ENCODE data around the gene SLAMF6.
"Not testable (repeated sequence)": the region's sequence is repeated elsewhere in the genome, so short reads cannot be mapped to it uniquely, and the experiment has no call there.

Gene SLAMF6

GRCh38 chr1:160542303-160542945, 19.4 kb upstream of the SLAMF6 start:
- DNase-seq = no peak

DNA sequence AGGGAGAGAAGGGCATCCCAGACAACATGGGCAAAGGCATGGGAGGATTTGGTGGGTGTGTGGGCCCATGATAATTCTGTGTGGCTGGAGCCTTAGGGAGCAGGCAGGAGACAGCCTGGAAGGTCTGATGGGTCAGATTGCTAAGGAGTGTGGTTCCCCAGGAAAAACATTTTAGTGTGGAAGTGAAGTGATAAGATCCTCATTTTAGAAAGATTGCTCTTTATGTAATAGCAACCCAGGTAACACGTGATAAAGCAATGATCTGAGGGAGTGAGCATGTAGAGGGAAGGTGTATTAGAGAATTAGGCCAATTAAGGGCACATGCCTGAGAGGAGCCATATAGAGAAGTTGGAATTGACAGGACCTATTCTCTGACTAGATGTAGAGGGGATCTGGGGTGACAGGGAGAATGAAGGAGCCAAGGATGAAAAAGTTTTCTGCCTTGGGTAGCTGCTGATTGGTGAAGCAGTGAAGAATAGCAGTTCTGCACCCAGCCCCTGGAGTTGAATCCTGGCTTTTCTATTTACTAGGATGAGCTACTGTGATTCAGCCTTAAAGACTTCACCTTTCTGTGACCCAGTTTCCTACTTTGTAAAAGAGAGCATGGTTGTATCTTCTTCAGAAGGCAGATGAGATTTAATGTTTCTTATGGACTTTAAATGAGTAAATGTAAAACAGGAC, 18.7 kb upstream of the SLAMF6 start:
- DNase-seq = no peak

DNA sequence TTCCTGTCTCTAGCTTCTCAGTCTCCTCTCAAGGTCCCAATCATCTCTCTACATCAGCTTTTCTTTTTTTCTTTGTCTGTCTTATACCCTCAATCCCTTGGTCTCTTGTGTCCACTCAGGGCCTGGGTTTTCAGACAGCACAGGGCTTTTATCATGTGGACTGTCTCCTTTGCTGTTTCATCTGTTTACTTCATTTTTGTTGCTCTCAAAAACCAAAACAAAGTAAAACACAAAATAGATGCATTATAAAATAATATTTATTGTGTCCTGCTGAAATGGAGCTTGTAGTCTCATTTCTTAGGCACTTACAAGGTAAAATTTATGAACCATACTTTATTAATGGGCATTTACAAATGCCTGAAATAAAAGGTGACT, 17.8 kb upstream of the SLAMF6 start:
- no peak for DNase-seq

DNA sequence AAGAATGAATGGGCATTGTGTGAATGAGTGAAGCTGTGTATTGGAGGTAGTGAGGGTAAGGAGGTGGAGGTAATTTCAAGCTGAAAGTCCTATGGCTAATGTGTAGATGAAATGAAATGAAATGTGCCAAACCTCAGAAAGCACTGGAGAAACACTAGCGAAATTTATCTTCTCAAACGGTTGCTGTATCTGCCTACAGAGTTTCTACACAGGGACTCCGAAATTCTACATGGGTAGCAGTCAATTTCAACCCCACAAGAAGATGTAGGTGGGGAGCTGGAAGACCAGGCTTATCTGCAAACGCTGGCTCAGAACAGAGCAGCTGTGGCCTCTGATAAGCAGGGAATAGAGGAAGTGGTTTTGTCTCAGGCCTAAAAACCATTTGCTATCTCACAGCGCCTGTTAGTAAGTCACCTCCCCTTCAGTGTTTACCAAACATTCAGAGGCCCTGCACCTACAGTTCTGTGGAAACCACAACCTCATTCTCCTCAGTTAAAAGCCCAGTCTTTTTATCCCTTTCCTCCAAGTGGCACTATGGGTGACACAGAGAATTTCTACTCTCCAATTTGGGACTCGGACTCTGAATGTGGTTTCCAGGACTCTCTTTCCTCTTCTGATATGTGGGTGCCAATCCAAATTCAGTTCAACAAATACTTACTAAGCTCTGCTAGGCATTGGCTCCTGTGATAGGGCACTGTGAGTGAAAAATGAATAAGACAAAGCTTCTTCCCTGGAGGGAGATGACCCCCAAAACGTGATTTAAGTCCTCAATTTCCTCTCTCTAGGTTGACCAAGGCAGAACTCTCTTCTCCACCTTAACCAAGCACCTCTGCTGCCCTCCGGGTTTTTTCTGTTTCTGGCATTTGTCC, 17.2 kb upstream of the SLAMF6 start:
- peak; percentile 50 to 72 (median 69) for DNase-seq

GRCh38 chr1:160539684-160539989, 16.6 kb upstream of the SLAMF6 start:
- no peak for DNase-seq

DNA sequence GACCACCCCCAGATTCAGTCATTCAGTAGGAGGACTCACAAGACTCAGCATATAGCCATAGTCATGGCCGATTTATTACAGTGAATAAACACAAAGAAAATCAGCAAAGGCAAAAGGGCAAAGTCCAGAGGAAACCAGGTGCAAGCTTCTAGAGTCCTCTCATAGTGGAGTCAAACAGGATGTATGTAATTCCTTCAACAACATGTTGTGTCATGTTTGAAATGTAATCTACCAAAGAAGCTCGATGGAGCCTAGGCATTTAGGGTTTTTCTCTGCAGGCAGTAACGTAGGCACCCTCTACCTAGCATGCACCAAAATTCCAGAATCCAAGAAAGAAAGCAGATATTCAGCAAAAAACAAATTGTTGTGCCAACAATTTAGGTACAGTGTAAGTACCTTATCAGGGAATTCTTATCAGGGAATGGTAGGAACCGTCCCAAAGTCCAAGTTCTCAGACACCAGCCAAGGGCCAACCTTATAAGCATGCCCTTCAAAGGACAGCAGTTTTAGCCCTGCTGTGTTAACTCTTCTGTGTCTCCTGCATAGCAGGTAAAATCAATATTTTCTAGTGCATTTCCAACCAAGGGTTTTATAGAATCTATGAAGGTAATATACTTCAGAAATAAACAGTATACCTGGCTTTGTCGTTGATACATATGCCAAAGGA, 16.1 kb upstream of the SLAMF6 start:
- no peak for DNase-seq

DNA sequence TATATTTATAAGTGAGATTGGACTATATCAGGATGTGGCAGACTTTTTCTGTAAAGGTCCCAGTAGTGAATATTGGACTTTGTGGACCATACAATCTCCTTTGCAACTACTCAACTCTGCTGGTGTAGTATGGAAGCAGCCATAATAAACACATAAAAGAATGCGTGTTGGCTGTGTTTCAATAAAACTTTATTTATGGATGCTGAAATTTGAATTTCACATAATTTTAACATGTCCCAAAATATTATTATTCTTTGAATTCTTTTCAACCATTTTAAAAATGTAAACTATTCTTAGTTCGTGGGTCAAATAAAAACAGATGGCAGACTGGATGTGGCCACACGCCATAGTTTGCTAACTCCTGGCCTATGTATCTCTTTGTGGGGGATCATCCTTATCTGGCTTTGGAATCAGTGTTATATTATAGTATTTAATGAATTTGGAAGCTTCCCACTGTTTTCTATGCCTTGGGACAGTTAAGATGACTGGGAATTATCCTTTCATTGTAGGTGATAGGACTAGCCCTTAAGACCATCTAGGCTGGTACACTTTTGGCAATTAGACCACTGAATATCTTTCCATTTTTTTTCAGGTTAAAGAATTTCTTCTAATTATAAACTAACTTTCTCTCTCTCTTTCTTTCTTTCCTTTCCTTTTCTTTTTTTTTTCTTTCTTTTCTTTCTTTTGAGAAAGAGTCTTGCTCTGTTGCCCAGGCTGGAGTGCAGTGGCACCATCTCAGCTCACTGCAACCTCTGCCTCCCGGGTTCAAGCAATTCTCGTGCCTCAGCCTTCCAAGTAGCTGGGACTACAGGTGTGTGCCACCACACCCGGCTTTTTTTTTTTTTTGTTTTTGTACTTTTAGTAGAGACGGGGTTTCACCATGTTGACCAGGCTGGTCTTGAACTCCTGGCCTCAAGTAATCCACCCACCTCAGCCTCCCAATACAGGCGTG, 14.9 kb upstream of the SLAMF6 start:
- no peak for DNase-seq

DNA sequence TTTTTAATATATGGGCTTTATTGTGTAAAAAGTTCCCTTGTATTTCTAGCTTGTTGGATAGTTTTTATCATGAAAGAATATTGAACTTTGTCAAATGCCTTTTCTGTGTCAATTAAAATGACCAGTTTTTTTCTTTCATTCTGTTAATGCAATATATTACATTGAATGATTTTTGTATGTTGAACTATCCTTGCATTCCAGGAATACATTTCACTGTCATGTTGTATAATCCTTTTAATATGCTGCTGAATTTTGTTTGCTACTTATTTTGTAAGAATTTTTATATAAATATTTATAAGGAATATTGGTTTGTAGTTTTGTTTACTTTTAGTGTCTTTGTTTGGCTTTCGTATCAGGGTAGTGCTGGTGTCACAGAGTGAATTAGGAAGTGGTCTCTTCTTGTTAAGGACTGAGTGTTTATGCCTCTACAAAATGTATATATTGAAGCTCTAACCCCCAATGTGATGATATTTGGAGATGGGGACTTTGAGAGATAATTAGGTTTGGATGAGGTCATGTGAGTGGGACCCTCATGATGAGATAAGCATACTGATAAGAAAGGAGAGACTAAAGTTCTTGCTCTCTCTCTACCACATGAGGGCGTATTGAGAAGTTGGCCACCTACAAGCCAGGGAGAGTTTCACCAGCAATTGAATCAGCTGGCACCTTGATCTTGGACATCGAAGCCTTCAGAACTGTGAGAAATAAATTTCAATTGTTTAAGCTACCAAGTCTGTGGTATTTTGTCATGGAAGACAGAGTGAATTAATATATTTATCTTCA, 12.0 kb upstream of the SLAMF6 start:
- DNase-seq = no peak

DNA sequence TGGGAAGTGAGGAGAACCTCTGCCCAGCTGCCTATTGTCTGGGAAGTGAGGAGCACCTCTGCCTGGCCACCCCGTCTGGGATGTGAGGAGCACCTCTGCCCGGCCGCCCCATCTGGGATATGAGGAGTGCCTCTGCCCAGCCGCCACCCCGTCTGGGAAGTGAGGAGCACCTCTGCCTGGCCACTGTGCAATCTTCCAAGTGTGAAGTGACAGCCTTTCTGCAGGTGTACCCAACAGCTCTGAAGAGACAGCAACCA, 9.4 kb upstream of the SLAMF6 start:
- DNase-seq = not testable (repeated sequence)

- DNase-seq = not testable (repeated sequence)
Measured at GRCh38 chr1:160531809-160532556, 8.9 kb upstream of the SLAMF6 start.

GRCh38 chr1:160529401-160529952, 6.4 kb upstream of the SLAMF6 start:
- not testable (repeated sequence) for DNase-seq

GRCh38 chr1:160523789-160524188, 734 bp upstream of the SLAMF6 start:
- not testable (repeated sequence) for DNase-seq

DNA sequence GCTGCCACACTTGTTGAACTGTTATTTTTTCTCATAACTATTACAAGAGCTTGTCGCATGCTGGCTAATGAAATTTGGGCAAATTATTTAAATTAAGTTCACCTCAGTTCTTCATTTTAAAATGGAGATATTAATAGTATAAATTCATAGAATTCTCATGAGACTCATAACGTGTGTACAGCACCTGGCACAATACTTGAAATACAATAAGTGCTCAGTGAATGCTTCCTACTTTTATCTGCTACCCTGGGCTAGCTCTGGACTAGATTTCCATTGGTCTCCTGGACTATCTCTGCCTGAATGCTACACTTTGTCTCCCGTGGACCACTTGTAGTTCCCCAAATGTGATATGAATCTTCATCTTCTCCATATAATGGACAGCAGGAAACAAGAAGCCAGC, 919 bp downstream of the SLAMF6 start:
- no peak for DNase-seq

DNA sequence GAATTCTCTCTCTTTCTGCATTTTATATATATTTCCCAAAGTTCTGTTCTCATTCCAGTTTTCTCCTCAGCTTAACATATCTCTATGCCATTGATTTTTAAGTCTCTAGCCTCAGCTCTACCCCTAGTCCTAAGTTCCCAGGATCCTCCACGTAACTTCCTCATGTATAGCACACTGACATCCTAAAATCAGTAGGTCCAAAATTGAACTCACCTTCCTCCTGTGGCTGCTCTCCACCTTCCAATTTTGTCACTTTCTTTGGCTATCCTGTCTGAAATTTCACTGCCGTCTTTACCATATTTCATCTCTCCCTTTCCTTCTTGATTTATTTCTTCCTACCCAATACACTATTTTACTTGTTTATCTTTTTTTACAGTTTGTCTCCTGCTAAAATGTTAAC, 1.5 kb downstream of the SLAMF6 start:
- no peak for DNase-seq

GRCh38 chr1:160520999-160521398, 2.1 kb downstream of the SLAMF6 start:
- peak in 3 of 4 experiments; percentile 42 to 48 (median 47) for DNase-seq

DNA sequence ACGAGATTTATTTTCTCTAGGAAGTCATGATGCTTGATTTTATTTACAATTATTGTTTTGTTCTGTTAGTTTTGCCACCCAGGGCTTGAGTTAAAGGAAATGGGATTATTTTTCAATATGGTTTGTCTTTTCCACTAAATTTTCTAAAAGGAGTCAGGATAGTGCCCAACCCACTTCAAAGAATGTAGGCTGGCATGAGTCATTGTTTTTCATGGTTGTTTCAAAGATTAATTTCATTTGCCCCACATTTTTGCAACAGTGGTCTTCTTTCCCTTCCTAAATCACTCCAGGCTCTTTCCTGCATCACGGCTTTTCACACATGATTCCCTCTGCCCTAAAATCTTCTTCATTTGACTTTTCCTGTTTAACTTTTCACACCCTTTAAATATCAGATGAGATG, 2.5 kb downstream of the SLAMF6 start:
- peak in 1 of 4 experiments; percentile 33 for DNase-seq

DNA sequence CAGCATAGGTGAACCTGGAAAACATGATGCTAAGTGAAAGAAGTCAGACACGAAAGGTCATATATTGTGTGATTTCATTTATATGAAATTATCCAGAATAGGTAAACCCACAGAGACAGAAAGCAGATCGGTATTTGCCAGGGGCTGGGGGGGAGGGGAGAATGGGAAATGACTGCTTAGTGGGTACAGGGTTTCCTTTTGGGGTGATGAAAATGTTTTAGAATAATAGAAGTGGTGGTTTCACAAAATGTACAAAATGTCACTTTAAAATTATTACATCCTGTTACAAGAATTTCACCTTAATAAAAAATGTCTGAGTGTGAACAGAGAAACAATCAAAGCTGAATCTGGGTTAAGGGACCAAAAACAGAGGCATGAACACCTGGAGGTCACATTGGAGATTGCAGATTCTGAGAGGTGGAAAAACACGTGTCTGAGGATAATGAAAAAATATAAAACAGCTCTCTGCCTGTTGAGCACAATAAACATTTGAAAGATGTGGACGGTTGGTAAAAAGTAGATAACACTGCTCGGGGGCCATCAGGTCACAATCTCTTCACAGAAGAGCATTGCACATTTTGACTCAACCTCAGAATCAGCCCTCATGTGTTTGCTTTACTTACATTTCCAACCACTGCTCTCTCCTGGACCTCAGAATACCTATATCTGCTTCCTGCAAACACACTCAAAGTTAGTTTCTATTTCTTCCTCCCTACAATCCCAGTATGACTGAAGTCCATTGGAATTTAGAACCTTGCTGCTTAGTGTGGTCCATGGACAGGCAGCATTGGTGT, 3.2 kb downstream of the SLAMF6 start:
- DNase-seq = no peak

DNA sequence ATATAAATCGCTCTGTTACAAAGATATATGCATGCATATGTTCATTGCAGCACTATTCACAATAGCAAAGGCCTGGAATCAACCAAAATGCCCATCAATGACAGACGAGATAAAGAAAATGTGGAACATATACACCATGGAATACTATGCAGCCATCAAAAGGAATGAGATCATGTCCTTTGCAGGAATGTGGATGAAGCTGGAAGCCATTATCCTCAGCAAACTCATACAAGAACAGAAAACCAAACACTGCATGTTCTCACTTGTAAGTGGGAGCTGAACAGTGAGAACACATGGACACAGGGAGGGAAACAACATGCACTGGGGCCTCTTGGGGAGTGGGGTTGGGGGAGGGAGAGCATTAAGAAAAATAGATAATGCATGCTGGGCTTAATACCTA, 5.5 kb downstream of the SLAMF6 start:
- not testable (repeated sequence) for DNase-seq

- DNase-seq = peak in 2 of 4 experiments; percentile 29 to 41
Measured at GRCh38 chr1:160515908-160516307, 7.1 kb downstream of the SLAMF6 start.

All from suppressor macrophage (primary cell).